SK-N-MC (cell line): Measurements from ENCODE around the gene PLAC9.

ENCODE experiments used
- DNase-seq: peaks from one replicate; pipeline ENCODE4 v3.0.0-alpha.2; 2011; ENCODE audit warnings: low read depth, low spot score
- H3K27ac ChIP-seq: fragments of 200-600 bp; sonication (generic); 2 replicates; pipeline ENCODE4 v1.5.1; 2016; ENCODE audit warnings: mixed run types
- H3K36me3 ChIP-seq: fragments of 200-600 bp; sonication (generic); 2 replicates; pipeline ENCODE4 v1.6.1; 2017; ENCODE audit warnings: antibody characterized with exemption, low read length, mixed read lengths; ENCODE audit not compliant: insufficient read depth
- H3K4me3 ChIP-seq: fragments of 200-600 bp; sonication (generic); 2 replicates; pipeline ENCODE4 v1.5.1; 2016
- H3K9ac ChIP-seq: fragments of 200-600 bp; sonication (generic); 2 replicates; pipeline ENCODE4 v1.8.0; 2017; ENCODE audit warnings: mixed run types, mixed read lengths; ENCODE audit not compliant: insufficient read length
- H3K9me3 ChIP-seq: fragments of 200-600 bp; sonication (generic); 2 replicates; pipeline ENCODE4 v1.6.1; 2017; ENCODE audit warnings: low read depth, mild to moderate bottlenecking, antibody characterized with exemption, low read length, moderate library complexity, mixed read lengths
- EZH2 ChIP-seq: fragments of 200-600 bp; sonication (generic); IDR thresholded peaks from one replicate; pipeline ENCODE4 v1.6.1; 2017; ENCODE audit warnings: antibody characterized with exemption
- FOXP2 ChIP-seq: optimal IDR thresholded peaks from 2 replicates; pipeline ENCODE3; 2011; ENCODE audit warnings: mild to moderate bottlenecking, moderate library complexity; ENCODE audit not compliant: insufficient read depth; ENCODE audit errors: extremely low read length, control extremely low read depth
- POLR2AphosphoS5 ChIP-seq: IDR thresholded peaks from 2 replicates; pipeline ENCODE4 v1.6.1; 2012; ENCODE audit warnings: mild to moderate bottlenecking, low read depth, low read length, borderline replicate concordance

PLAC9 gene

GRCh38 chr10:80161321-80162083, 29.0 kb downstream of the PLAC9 start:
- no peaks in the 10 kb centered on the region for H3K9me3 ChIP-seq
- TF ChIP-seq EZH2 (no peak), FOXP2 (no peak), POLR2AphosphoS5 (no peak)
- no peak for DNase-seq
- H3K27ac ChIP-seq: no peak overlapping the region
- H3K4me3 ChIP-seq: no peak overlapping the region
- H3K36me3 ChIP-seq: peaks cover 13% of the 10 kb centered on the region
- no peak overlapping the region for H3K9ac ChIP-seq

GRCh38 chr10:80163741-80164341, 31.3 kb downstream of the PLAC9 start:
- Histone ChIP-seq H3K9me3 (no peaks in the 10 kb centered on the region), H3K4me3 (no peak overlapping the region), H3K27ac (no peak overlapping the region), H3K36me3 (no peaks in the 10 kb centered on the region; the same call in 1 of the 2 replicates), H3K9ac (no peak overlapping the region)
- DNase-seq: no peak
- TF ChIP-seq POLR2AphosphoS5 (no peak), EZH2 (no peak), FOXP2 (no peak)

GRCh38 chr10:80164596-80164995, 32.1 kb downstream of the PLAC9 start:
- Histone ChIP-seq H3K27ac (no peak overlapping the region), H3K9ac (no peak overlapping the region), H3K9me3 (no peaks in the 10 kb centered on the region), H3K4me3 (no peak overlapping the region), H3K36me3 (no peaks in the 10 kb centered on the region; the same call in 1 of the 2 replicates)
- no peak for DNase-seq
- TF ChIP-seq FOXP2 (no peak), POLR2AphosphoS5 (no peak), EZH2 (no peak)

- DNase-seq: no peak
- Histone ChIP-seq H3K36me3 (no peaks in the 10 kb centered on the region; the same call in 1 of the 2 replicates), H3K27ac (no peak overlapping the region), H3K4me3 (no peak overlapping the region), H3K9me3 (no peaks in the 10 kb centered on the region), H3K9ac (no peak overlapping the region)
- TF ChIP-seq EZH2: no peak
- no peak for TF ChIP-seq POLR2AphosphoS5
- TF ChIP-seq FOXP2: no peak
These were observed 32.6 kb downstream of the PLAC9 start for GRCh38 chr10:80165173-80165572.

DNA sequence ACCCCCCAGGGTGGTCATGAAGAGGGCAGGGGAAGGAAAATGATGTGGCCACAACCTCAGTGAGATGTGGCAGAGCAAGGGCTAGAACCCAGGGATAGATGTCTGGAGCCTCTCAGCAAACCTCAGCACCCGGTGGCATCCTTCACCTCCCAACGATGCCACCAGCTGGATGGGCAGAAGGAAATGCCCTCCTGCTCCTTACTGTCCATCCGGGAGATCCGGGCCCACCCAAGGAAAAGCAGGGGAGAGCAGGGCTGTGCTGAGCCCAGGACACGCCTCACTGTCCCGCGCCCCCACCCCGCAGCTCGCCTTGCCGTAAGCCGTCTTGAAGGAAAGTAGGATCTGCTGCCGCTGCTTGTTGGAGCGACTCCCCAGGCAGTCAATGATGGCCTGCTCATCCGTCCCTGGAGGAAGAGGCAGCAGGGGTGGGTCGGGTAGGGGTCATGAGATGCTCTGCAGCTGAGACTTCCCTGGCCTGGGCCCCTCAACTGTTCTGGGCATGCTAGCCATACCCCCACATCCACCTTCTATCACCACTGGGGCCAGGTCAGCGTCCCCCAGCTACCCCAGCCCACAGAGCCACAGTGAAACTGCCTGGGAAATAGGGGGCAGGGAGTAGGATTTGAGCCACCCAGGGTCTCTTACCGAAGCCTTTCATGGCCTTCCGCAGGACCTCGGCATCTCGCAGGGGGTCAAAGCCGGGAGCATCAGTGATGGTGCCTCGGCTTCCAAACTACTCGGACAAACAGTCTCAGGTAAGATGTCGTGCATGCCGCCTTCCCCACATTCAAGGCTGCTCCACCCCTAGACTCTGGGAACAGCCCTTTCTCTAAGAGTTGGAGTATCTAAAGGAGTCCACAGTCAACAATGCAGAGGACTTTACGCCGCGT, 34.3 kb downstream of the PLAC9 start:
- no peak for DNase-seq
- Histone ChIP-seq H3K27ac (no peak overlapping the region), H3K9me3 (no peaks in the 10 kb centered on the region), H3K9ac (no peak overlapping the region), H3K36me3 (no peaks in the 10 kb centered on the region; the same call in 1 of the 2 replicates), H3K4me3 (no peak overlapping the region)
- no peak for TF ChIP-seq EZH2
- TF ChIP-seq FOXP2: no peak
- TF ChIP-seq POLR2AphosphoS5: no peak

GRCh38 chr10:80167471-80168161, 35.1 kb downstream of the PLAC9 start:
- TF ChIP-seq EZH2: no peak
- TF ChIP-seq FOXP2: no peak
- no peak for TF ChIP-seq POLR2AphosphoS5
- no peak overlapping the region for H3K27ac ChIP-seq
- no peaks in the 10 kb centered on the region for H3K9me3 ChIP-seq
- DNase-seq: no peak
- no peaks in the 10 kb centered on the region; the same call in 1 of the 2 replicates for H3K36me3 ChIP-seq
- no peak overlapping the region for H3K4me3 ChIP-seq
- H3K9ac ChIP-seq: no peak overlapping the region

- Histone ChIP-seq H3K9me3 (no peaks in the 10 kb centered on the region), H3K9ac (no peak overlapping the region), H3K4me3 (no peak overlapping the region), H3K36me3 (no peaks in the 10 kb centered on the region; the same call in 1 of the 2 replicates), H3K27ac (no peak overlapping the region)
- TF ChIP-seq EZH2: no peak
- no peak for TF ChIP-seq POLR2AphosphoS5
- TF ChIP-seq FOXP2: no peak
- DNase-seq: no peak
These were observed 35.6 kb downstream of the PLAC9 start for GRCh38 chr10:80168162-80168511.
